Keratinocyte (primary cell): ENCODE results near the gene SKAP1.

ENCODE experiments used
- EZH2 ChIP-seq: IDR thresholded peaks from one replicate; pipeline ENCODE4 v1.6.1; 2012; ENCODE audit warnings: inconsistent platforms, mild to moderate bottlenecking, low read length, moderate library complexity
- TF ChIP-seq, protein P1 (sequence below), 3 experiments: IDR thresholded peaks in 1 of 3; conservative IDR thresholded peaks in 1 of 3; optimal IDR thresholded peaks in 1 of 3; 2 replicates in 2 of 3; 3 replicates in 1 of 3; pipeline versions ENCODE3 to v1.5.1; 2011; ENCODE audit warnings: low read length in 3 of 3, mild to moderate bottlenecking in 3 of 3, moderate library complexity in 2 of 3, control low read depth in 1 of 3, inconsistent platforms in 1 of 3; ENCODE audit not compliant: insufficient read depth in 2 of 3; ENCODE audit errors: extremely low read depth in 1 of 3

DNA sequence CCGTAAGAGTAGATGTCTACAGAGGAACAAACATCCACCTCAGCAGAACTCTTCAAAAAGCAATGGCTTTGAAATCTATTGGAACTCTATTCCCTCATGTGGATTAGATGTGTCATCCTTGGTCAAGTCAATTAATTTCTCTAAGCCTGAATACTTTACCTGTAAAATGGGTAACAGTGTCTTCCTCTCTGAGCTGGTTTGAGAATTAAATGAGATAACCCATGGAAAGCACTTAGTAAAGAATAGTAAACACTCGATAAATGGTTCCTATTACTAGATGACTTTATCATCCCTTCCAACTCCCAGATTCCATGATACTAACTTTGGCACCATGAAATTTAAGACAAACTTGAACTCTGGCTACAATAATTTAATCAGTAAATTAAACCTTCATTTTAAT is 89.1 kb downstream of the SKAP1 start:
- TF ChIP-seq, protein P1, sequence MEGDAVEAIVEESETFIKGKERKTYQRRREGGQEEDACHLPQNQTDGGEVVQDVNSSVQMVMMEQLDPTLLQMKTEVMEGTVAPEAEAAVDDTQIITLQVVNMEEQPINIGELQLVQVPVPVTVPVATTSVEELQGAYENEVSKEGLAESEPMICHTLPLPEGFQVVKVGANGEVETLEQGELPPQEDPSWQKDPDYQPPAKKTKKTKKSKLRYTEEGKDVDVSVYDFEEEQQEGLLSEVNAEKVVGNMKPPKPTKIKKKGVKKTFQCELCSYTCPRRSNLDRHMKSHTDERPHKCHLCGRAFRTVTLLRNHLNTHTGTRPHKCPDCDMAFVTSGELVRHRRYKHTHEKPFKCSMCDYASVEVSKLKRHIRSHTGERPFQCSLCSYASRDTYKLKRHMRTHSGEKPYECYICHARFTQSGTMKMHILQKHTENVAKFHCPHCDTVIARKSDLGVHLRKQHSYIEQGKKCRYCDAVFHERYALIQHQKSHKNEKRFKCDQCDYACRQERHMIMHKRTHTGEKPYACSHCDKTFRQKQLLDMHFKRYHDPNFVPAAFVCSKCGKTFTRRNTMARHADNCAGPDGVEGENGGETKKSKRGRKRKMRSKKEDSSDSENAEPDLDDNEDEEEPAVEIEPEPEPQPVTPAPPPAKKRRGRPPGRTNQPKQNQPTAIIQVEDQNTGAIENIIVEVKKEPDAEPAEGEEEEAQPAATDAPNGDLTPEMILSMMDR (optimal IDR thresholded peaks at IDR 0.05 in 1 of 3, IDR thresholded peaks at IDR 0.05 in 1 of 3, conservative IDR thresholded peaks at IDR 0.05 in 1 of 3; ENCODE audit: extremely low read depth in 1 of 3, insufficient read depth in 2 of 3, low read length in 3 of 3): no peak
- no peak for TF ChIP-seq EZH2
